DOHH2 (cell line): ENCODE results near the gene RUVBL2.

Experiments used
- H3F3A ChIP-seq: fragments of 200-600 bp; sonication (generic), shearing (Covaris generic); 2 replicates; pipeline ENCODE4 v1.6.0; 2016; ENCODE audit warnings: antibody characterized with exemption, mild to moderate bottlenecking; ENCODE audit not compliant: control insufficient read depth, insufficient read depth
- H3K27ac ChIP-seq: fragments of 200-600 bp; sonication (generic); 2 replicates; pipeline ENCODE4 v1.5.1; 2014; ENCODE audit warnings: low read depth, mild to moderate bottlenecking, low read length, moderate library complexity
- H3K27me3 ChIP-seq: fragments of 200-600 bp; sonication (generic); 2 replicates; pipeline ENCODE4 v1.6.1; 2014; ENCODE audit warnings: mild to moderate bottlenecking, low read length, mixed read lengths; ENCODE audit not compliant: control insufficient read depth
- H3K36me3 ChIP-seq: fragments of 200-600 bp; sonication (generic); 2 replicates; pipeline ENCODE4 v1.6.1; 2014; ENCODE audit warnings: mild to moderate bottlenecking, low read length, moderate library complexity, mixed read lengths; ENCODE audit not compliant: control insufficient read depth
- H3K4me1 ChIP-seq: fragments of 200-600 bp; sonication (generic); 2 replicates; pipeline ENCODE4 v1.6.1; 2014; ENCODE audit warnings: mild to moderate bottlenecking, low read length, mixed read lengths; ENCODE audit not compliant: control insufficient read depth
- H3K4me2 ChIP-seq: fragments of 200-600 bp; sonication (generic); 2 replicates; pipeline ENCODE4 v1.6.0; 2014; ENCODE audit warnings: mild to moderate bottlenecking, low read length, moderate library complexity
- H3K4me3 ChIP-seq: fragments of 200-600 bp; sonication (generic); 2 replicates; pipeline ENCODE4 v1.5.1; 2014; ENCODE audit warnings: mild to moderate bottlenecking, low read length, mixed read lengths
- H3K79me2 ChIP-seq: fragments of 200-600 bp; sonication (generic); 2 replicates; pipeline ENCODE4 v1.6.1; 2014; ENCODE audit warnings: mild to moderate bottlenecking, low read length, mixed read lengths; ENCODE audit not compliant: control insufficient read depth
- H3K9me2 ChIP-seq: fragments of 200-600 bp; sonication (generic); replicated peaks from 2 replicates; pipeline ENCODE4 v1.6.1; 2014; ENCODE audit warnings: mild to moderate bottlenecking, low read length, mixed read lengths; ENCODE audit not compliant: control insufficient read depth
- H3K9me3 ChIP-seq: fragments of 200-600 bp; sonication (generic); 2 replicates; pipeline ENCODE4 v1.6.1; 2014; ENCODE audit warnings: antibody characterized with exemption, low read length, mixed read lengths; ENCODE audit not compliant: control insufficient read depth, insufficient read depth
- H4K20me1 ChIP-seq: fragments of 200-600 bp; sonication (generic); 2 replicates; pipeline ENCODE4 v1.6.0; 2014; ENCODE audit warnings: low read depth, mild to moderate bottlenecking, antibody characterized with exemption, low read length, moderate library complexity; ENCODE audit not compliant: control insufficient read depth, insufficient read depth
- EZH2phosphoT487 ChIP-seq: fragments of 200-600 bp; sonication (generic); IDR thresholded peaks from 2 replicates; pipeline ENCODE4 v1.6.1; 2017; ENCODE audit warnings: borderline replicate concordance, mild to moderate bottlenecking, antibody characterized with exemption, low read length, moderate library complexity, mixed read lengths
- TF ChIP-seq, protein P1 (sequence below): fragments of 200-600 bp; sonication (generic); IDR thresholded peaks from one replicate; pipeline ENCODE4 v1.5.1; 2014; ENCODE audit warnings: antibody characterized with exemption, mild to moderate bottlenecking, low read depth, low read length; ENCODE audit not compliant: poor library complexity, severe bottlenecking

Gene RUVBL2

DNA sequence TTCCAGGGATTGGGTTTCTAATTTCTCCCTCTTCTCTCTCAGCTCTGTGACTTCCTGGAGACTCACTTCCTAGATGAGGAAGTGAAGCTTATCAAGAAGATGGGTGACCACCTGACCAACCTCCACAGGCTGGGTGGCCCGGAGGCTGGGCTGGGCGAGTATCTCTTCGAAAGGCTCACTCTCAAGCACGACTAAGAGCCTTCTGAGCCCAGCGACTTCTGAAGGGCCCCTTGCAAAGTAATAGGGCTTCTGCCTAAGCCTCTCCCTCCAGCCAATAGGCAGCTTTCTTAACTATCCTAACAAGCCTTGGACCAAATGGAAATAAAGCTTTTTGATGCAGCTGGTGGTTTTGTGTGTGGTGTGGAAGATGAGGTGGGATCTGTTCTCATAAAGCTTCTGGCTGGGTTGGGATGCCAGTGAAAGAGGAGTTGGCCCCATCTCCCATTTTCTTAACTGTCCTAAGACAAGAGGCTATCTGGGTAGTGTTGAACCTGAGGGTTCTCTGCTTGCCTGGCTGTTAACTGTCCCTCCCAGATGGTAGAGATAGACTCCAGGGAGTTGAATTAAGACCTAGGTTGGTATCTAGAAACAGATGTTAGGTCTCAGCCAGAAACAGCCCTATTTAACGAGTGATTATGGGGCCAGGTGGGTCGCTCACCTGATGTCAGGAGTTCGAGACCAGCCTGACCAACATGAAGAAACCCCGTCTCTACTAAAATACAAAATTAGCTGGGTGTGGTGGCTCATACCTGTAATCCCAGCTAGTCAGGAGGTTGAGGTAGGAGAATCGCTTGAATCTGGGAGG lies 26.9 kb upstream of the RUVBL2 start:
- H3K27ac ChIP-seq, result peak overlapping the region; percentile 68
- H3K4me2 ChIP-seq, result peak overlapping the region; percentile 89
- peaks cover 30% of the 10 kb centered on the region for H3K79me2 ChIP-seq
- H3K4me3 ChIP-seq, result peak overlapping the region; percentile 98
- peaks cover 76% of the 10 kb centered on the region for H3K4me1 ChIP-seq
- TF ChIP-seq EZH2phosphoT487, result no peak
- no peaks in the 10 kb centered on the region for H3K9me3 ChIP-seq
- peaks cover 13% of the 10 kb centered on the region for H3F3A ChIP-seq
- no peaks in the 10 kb centered on the region for H3K9me2 ChIP-seq
- H4K20me1 ChIP-seq, result no peaks in the 10 kb centered on the region
- H3K36me3 ChIP-seq, result peaks cover 54% of the 10 kb centered on the region
- no peaks in the 10 kb centered on the region for H3K27me3 ChIP-seq

- Histone ChIP-seq H3K4me2 (peak overlapping the region; percentile 30), H3K79me2 (peaks cover 30% of the 10 kb centered on the region), H3K27ac (peak overlapping the region; percentile 68), H3F3A (peaks cover 13% of the 10 kb centered on the region), H3K4me1 (peaks cover 68% of the 10 kb centered on the region), H3K9me2 (no peaks in the 10 kb centered on the region), H3K4me3 (no peak overlapping the region), H3K36me3 (peaks cover 54% of the 10 kb centered on the region), H3K27me3 (no peaks in the 10 kb centered on the region), H3K9me3 (no peaks in the 10 kb centered on the region), H4K20me1 (no peaks in the 10 kb centered on the region)
- no peak for TF ChIP-seq EZH2phosphoT487
- TF ChIP-seq, protein P1, sequence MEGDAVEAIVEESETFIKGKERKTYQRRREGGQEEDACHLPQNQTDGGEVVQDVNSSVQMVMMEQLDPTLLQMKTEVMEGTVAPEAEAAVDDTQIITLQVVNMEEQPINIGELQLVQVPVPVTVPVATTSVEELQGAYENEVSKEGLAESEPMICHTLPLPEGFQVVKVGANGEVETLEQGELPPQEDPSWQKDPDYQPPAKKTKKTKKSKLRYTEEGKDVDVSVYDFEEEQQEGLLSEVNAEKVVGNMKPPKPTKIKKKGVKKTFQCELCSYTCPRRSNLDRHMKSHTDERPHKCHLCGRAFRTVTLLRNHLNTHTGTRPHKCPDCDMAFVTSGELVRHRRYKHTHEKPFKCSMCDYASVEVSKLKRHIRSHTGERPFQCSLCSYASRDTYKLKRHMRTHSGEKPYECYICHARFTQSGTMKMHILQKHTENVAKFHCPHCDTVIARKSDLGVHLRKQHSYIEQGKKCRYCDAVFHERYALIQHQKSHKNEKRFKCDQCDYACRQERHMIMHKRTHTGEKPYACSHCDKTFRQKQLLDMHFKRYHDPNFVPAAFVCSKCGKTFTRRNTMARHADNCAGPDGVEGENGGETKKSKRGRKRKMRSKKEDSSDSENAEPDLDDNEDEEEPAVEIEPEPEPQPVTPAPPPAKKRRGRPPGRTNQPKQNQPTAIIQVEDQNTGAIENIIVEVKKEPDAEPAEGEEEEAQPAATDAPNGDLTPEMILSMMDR, result no peak
These were observed 26.1 kb upstream of the RUVBL2 start for GRCh38 chr19:48967346-48968178.

- peaks cover 61% of the 10 kb centered on the region for H3K4me1 ChIP-seq
- H3K4me2 ChIP-seq, result peak overlapping the region; percentile 30
- no peaks in the 10 kb centered on the region for H3K9me3 ChIP-seq
- peaks cover 54% of the 10 kb centered on the region for H3K36me3 ChIP-seq
- no peaks in the 10 kb centered on the region for H3K9me2 ChIP-seq
- TF ChIP-seq EZH2phosphoT487, result no peak
- TF ChIP-seq, protein P1, result no peak
- H3K27ac ChIP-seq, result peak overlapping the region; percentile 68; the same call in 1 of the 2 replicates
- no peaks in the 10 kb centered on the region for H4K20me1 ChIP-seq
- H3K4me3 ChIP-seq, result no peak overlapping the region
- H3K79me2 ChIP-seq, result peaks cover 29% of the 10 kb centered on the region
- no peaks in the 10 kb centered on the region for H3K27me3 ChIP-seq
- peaks cover 13% of the 10 kb centered on the region for H3F3A ChIP-seq
These were observed 25.5 kb upstream of the RUVBL2 start for GRCh38 chr19:48968179-48968661.
